SHP77 treated with DMSO at 0.1 percent for 48 hours (cell line): Measurements from ENCODE around the gene CHP1.
"Not testable (repeated sequence)": the region's sequence is repeated elsewhere in the genome, so short reads cannot be mapped to it uniquely, and the experiment has no call there.

Experiments used
- DNase-seq: peaks from one replicate; lab custom pipeline; 2025; lab: John Stamatoyannopoulos, UW

The CHP1 gene

DNA sequence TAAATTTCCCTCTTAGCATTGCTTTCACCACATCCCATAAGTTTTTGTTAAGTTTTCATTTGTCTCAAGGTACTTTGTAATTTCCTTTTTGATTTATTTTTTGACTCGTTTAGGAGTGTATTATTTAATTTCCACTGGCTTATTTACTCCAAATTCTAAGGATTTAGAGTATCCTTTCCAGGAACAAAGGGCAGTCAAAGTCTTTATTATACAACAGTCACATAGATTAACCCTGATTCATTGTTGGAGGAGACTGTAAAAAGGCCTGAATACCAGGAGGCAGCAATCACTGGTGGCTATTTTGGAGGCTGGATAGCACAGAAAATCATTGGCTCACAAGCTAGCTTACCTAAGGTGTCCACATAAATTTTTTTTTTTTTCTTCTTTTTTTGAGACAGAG lies 61.5 kb downstream of the CHP1 start:
- DNase-seq = no peak

DNA sequence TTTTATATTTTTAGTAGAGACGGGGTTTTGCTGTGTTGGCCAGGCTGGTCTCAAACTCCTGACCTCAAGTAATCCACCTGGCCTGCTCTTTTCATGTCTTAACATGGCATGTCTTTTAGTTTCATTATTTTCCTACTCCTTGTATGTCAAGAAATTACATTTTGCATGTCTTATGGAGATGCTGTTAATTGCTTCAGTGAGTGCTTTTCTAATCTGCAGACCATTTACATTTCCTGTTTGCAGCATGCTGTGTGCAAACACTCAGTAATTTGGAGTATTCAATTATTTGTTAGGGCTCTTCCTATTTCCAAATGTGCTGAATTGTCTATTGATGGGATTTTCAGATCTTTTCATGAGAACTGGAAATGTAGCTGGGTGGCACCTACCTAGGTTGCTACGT lies 70.1 kb downstream of the CHP1 start:
- DNase-seq = not testable (repeated sequence)

DNA sequence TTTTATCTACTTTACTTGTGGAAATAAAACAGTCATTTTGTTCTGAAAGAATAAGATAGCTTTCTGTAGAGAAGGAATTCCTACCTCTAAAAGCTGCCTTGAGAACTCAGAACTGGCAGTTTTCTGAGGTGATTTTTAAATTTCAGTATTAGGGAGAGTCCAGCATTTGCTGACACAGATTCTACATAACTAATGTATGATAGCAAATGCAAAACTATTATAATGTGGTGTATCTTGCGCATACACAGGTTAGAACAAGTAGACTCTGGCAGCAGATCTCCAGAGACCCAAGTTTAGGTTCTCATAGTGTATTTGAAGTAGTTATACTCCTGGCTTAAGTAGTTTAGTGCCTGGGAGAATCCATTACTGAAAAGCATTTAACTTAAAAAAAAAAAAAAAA lies 70.5 kb downstream of the CHP1 start:
- no peak for DNase-seq

DNA sequence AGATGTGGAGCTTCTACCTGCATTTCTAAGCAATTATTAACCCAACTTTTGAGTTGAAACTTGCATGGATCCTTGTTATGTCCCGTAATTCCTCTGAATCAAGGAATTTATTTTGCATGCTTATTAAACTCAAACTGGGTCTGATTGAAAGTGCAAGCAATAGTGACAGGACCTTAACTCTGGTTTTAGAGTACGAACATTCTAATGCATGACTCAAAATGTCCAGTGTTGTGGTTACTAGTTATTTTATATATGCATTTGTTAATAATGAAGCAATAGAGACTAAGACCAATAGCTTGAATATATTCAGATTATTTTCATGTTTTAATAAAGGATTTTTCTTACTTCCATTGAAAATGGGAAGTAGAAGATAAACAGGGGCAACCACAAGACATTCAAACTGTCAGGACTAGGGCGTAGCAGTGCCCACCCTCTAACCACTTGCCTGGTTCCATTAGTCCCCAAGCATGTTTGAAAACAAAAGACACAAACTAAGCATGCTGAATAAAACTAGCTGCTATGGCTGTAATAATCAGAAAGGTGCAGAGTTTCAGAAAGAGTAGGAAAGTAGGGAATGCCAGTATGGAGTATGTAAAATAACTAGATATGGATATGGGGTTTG lies 73.2 kb downstream of the CHP1 start:
- no peak for DNase-seq

DNA sequence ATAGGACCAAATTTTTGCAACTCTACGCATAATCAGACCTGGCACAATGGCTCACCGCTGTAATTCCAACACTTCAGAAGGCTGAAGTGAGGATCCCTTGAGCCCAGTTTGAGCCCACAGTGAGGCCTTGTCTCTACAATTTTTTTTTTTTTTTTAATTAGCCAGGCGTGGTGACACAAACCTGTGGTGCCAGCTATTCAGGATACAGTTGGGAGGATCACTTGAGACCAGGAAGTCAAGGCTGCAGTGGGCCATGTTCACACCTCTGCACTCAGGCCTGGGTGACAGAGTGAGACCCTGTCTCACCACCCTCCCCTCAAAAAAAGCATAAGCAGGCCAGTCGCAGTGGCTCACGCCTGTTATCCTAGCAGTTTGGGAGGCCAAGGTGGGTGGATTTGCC lies 76.6 kb downstream of the CHP1 start:
- DNase-seq = no peak

DNA sequence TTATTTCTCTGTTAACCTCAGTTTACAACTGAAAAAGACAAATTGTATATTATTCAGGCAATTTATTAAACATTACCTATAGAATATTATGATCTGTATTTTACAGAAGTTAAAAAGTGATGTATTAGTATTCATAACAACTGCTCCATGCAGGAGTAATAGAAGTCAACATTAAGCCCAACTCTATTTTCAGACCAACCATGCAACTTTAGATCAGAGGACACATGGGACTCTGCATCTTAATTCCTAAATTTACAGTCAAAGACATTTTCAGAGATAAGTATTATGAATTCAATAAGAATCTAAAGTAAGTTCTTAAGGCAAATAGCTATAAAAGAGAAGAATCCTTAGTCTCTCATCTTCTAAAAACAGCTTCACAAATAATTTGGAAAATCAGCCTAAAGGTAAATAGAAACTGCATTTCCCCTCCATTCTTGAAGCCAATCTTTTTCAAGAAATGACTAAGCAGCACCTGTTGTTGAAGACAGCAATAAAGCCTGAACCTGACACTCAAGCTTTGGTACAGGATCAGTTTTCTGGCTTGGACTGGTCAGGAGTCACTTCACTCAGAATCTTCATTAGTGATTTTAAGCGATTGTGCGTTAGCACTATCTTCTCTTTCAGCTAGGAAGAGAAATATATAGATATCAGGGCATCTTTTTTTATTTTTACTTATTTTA lies 78.3 kb downstream of the CHP1 start:
- DNase-seq = no peak

DNA sequence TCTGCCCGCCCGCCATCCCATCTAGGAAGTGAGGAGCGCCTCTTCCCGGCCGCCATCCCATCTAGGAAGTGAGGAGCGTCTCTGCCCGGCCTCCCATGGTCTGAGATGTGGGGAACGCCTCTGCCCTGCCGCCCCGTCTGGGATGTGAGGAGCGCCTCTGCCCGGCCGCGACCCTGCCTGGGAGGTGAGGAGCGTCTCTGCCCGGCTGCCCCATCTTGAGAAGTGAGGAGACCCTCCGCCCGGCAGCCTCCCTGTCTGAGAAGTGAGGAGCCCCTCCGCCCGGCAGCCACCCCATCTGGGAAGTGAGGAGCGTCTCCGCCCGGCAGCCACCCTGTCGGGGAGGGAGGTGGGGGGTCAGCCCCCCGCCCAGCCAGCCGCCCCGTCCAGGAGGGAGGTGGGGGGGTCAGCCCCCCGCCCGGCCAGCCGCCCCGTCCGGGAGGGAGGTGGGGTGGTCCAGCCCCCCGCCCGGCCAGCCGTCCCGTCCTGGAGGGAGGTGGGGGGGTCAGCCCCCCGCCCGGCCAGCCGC lies 89.8 kb downstream of the CHP1 start:
- not testable (repeated sequence) for DNase-seq

DNA sequence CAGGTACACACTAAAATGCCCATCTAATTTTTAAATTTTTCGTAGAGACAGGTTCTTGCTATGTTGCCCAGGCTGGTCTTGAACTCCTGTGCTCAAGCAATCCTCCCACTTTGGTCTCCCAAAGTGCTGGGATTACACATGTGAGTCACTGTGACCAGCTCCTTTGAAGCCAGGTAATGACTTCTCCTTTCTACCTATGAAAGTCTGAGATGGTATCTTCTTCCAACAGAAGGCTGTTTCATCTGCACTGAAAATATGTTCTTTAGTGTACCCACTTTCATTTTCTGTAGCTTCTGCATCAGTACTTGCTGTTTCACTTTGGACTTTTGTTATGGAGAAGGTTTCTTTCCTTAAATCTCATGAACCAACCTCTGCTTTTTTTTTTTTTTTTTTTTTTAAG lies 92.5 kb downstream of the CHP1 start:
- no peak for DNase-seq

DNA sequence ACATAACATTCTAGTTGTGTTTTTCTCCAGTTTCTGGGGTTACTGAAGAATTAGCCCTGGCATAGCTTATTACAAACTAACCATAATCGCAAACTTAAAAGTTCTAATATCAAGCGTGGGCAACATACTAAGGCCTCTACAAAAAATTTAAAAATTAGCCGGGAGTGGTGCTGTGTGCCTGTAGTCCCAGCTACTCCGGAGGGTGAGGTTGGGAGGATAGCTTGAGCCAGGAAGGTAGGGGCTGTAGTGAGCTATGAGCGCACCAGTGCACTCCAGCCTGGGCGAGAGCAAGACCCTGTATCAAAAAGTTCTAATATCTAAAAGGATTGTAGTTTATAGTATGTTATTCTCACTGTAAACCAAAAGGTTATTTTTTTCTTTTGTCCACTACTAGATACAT lies 100.2 kb downstream of the CHP1 start:
- DNase-seq = no peak
